ENCODE measurements around the gene SRGAP2B. TPM values are rescaled to one million over a fixed set of nuclear protein-coding genes. Genes with fewer than 3 reads are reported as not detected.
"Not testable (repeated sequence)": the region's sequence is repeated elsewhere in the genome, so short reads cannot be mapped to it uniquely, and the experiment has no call there.

Gene SRGAP2B
- total and polyA plus RNA-seq, 2 of the 8 experiments (the other 6 are each of a cell fraction or from before 2014, with no cell fraction given), result 4.9 to 39.5 TPM

GRCh38 chr1:145058184-145058583 is 36.9 kb downstream of the SRGAP2B start:
- H3K18ac ChIP-seq (ENCODE audit: extremely low read depth, low read length); H4K20me1 ChIP-seq (replicated peaks in 1 of 2; ENCODE audit: control insufficient read depth in 1 of 2, insufficient read depth in 2 of 2, low read length in 2 of 2); CTCF ChIA-PET (ENCODE audit: partially characterized antibody); FAIRE-seq; H2BK12ac ChIP-seq (ENCODE audit: low read depth, low read length); H3K14ac ChIP-seq (ENCODE audit: insufficient read length); H3K9me3 ChIP-seq (ENCODE audit: insufficient read depth in 2 of 2, low read depth in 1 of 2, low read length in 1 of 2); H3K27ac ChIP-seq (ENCODE audit: low read depth, low read length); POLR2A ChIA-PET (ENCODE audit: partially characterized antibody); H3K4me3 ChIP-seq (ENCODE audit: extremely low read depth in 1 of 4, insufficient read depth in 2 of 4, low read depth in 3 of 4, low read length in 4 of 4); H2AFZ ChIP-seq (ENCODE audit: low read length); H3K36me3 ChIP-seq (ENCODE audit: control insufficient read depth in 2 of 4, insufficient read depth in 4 of 4, low read length in 3 of 4); H3K9ac ChIP-seq (replicated peaks in 1 of 4; ENCODE audit: extremely low read depth in 1 of 4, low read depth in 3 of 4, low read length in 3 of 4); H3K23ac ChIP-seq (ENCODE audit: insufficient read length); H3K27me3 ChIP-seq (replicated peaks in 1 of 4; ENCODE audit: control insufficient read depth in 3 of 4, extremely low read depth in 1 of 4, insufficient read depth in 3 of 4, low read length in 3 of 4); H3K4ac ChIP-seq (replicated peaks; ENCODE audit: insufficient read length, low read depth, low read length); H2BK20ac ChIP-seq (ENCODE audit: low read length); H3K79me2 ChIP-seq (ENCODE audit: control insufficient read depth in 1 of 2, insufficient read depth in 2 of 2, low read length in 2 of 2); H4K91ac ChIP-seq (replicated peaks; ENCODE audit: insufficient read length, low read length); H2BK120ac ChIP-seq (replicated peaks; ENCODE audit: low read depth, low read length); H3K4me2 ChIP-seq (ENCODE audit: insufficient read depth in 1 of 2, low read depth in 2 of 2, low read length in 2 of 2); H2AK5ac ChIP-seq (ENCODE audit: low read depth, low read length); H3K23me2 ChIP-seq (ENCODE audit: low read depth, low read length); H3K56ac ChIP-seq (replicated peaks; ENCODE audit: insufficient read length, low read depth, low read length); H3K4me1 ChIP-seq (replicated peaks in 1 of 4; ENCODE audit: control insufficient read depth in 3 of 4, insufficient read depth in 4 of 4, low read length in 3 of 4); H3K79me1 ChIP-seq (ENCODE audit: low read depth, low read length); DNase-seq (ENCODE audit: low read depth in 1 of 2, low spot score in 2 of 2); H4K5ac ChIP-seq (ENCODE audit: insufficient read length, low read depth, low read length); H4K8ac ChIP-seq (ENCODE audit: extremely low read depth, insufficient read depth, low read length); H2BK15ac ChIP-seq (ENCODE audit: low read length); H2BK5ac ChIP-seq (ENCODE audit: low read depth, low read length): not testable (repeated sequence)
- no CpG with 5 or more reads among the region's 3 CpGs for WGBS, 2 experiments (ENCODE audit: extremely low coverage in 1 of 2, insufficient coverage in 1 of 2, insufficient read length in 1 of 2, insufficient replicate concordance in 2 of 2, low coverage in 1 of 2, low lambda C conversion rate in 2 of 2, missing lambda C conversion rate in 1 of 2)

GRCh38 chr1:145055217-145055760 is 39.8 kb downstream of the SRGAP2B start:
- H2BK5ac ChIP-seq (ENCODE audit: low read depth, low read length); H3K4me1 ChIP-seq (replicated peaks in 1 of 4; ENCODE audit: control insufficient read depth in 3 of 4, insufficient read depth in 4 of 4, low read length in 3 of 4); H3K4ac ChIP-seq (replicated peaks; ENCODE audit: insufficient read length, low read depth, low read length); H4K20me1 ChIP-seq (replicated peaks in 1 of 2; ENCODE audit: control insufficient read depth in 1 of 2, insufficient read depth in 2 of 2, low read length in 2 of 2); H3K36me3 ChIP-seq (ENCODE audit: control insufficient read depth in 2 of 4, insufficient read depth in 4 of 4, low read length in 3 of 4); H4K91ac ChIP-seq (replicated peaks; ENCODE audit: insufficient read length, low read length); H3K9ac ChIP-seq (replicated peaks in 1 of 4; ENCODE audit: extremely low read depth in 1 of 4, low read depth in 3 of 4, low read length in 3 of 4); POLR2A ChIA-PET (ENCODE audit: partially characterized antibody); FAIRE-seq; DNase-seq (ENCODE audit: low read depth in 1 of 2, low spot score in 2 of 2); H2AFZ ChIP-seq (ENCODE audit: low read length); H4K8ac ChIP-seq (ENCODE audit: extremely low read depth, insufficient read depth, low read length); CTCF ChIA-PET (ENCODE audit: partially characterized antibody); H2BK120ac ChIP-seq (replicated peaks; ENCODE audit: low read depth, low read length); H3K14ac ChIP-seq (ENCODE audit: insufficient read length); H3K23ac ChIP-seq (ENCODE audit: insufficient read length); H3K56ac ChIP-seq (replicated peaks; ENCODE audit: insufficient read length, low read depth, low read length); H3K4me3 ChIP-seq (ENCODE audit: extremely low read depth in 1 of 4, insufficient read depth in 2 of 4, low read depth in 3 of 4, low read length in 4 of 4); H3K79me1 ChIP-seq (ENCODE audit: low read depth, low read length); H2BK15ac ChIP-seq (ENCODE audit: low read length); H3K79me2 ChIP-seq (ENCODE audit: control insufficient read depth in 1 of 2, insufficient read depth in 2 of 2, low read length in 2 of 2); H2BK20ac ChIP-seq (ENCODE audit: low read length); H3K27ac ChIP-seq (ENCODE audit: low read depth, low read length); H3K4me2 ChIP-seq (ENCODE audit: insufficient read depth in 1 of 2, low read depth in 2 of 2, low read length in 2 of 2); H2AK5ac ChIP-seq (ENCODE audit: low read depth, low read length); H3K27me3 ChIP-seq (replicated peaks in 1 of 4; ENCODE audit: control insufficient read depth in 3 of 4, extremely low read depth in 1 of 4, insufficient read depth in 3 of 4, low read length in 3 of 4); H3K18ac ChIP-seq (ENCODE audit: extremely low read depth, low read length); H4K5ac ChIP-seq (ENCODE audit: insufficient read length, low read depth, low read length); H3K9me3 ChIP-seq (ENCODE audit: insufficient read depth in 2 of 2, low read depth in 1 of 2, low read length in 1 of 2); H3K23me2 ChIP-seq (ENCODE audit: low read depth, low read length); H2BK12ac ChIP-seq (ENCODE audit: low read depth, low read length): not testable (repeated sequence)
- WGBS, 2 experiments (ENCODE audit: extremely low coverage in 1 of 2, insufficient coverage in 1 of 2, insufficient read length in 1 of 2, insufficient replicate concordance in 2 of 2, low coverage in 1 of 2, low lambda C conversion rate in 2 of 2, missing lambda C conversion rate in 1 of 2), result no CpG with 5 or more reads among the region's 4 CpGs
